HG03175 (cell line): Measurements from ENCODE around the gene PALM2AKAP2.

ENCODE experiments used
- ATAC-seq: cut with Tn5 transposase; IDR thresholded peaks from one replicate; pipeline ENCODE4 v1.9.1; 2021; ENCODE audit warnings: mild to moderate bottlenecking, moderate library complexity; ENCODE audit not compliant: unreplicated experiment

Gene PALM2AKAP2

DNA sequence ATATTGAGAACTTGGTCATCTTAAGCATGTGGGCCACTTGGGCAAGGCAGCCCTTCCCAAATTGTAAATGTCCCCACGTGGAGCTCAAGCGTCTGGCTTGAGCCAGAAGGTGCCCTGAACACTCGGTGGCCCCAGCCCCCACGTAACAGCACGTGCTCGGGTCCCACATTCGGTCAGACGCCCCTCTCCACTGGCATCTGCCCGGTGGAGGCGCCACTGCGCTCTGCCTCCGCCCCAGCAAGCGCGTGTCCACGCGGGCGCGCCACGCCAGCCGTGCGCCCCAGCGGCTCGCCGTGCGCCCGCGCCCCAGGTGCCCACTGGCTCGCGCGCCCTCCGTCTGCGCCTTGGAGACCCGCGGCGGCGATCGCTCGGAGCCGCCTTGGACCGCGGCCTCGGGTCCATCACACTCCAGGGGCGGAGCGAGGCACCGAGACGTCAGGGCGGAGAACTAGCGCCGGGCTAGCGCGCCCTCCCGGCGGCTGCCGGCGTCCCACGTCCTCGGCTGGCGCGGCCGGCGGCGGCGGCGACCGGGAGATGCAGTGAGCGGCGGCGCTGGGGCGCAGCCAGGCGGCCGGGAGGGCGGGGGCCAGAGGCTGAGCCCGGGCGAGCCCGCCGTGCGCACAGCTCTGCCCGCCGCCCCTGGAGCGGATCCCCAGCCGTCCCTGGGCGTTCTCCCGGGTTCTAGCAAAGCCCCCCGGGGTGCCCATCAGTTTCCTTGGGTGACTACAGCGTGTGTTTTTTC, at the start of gene PALM2AKAP2:
PALM2AKAP2 (plus strand) TSS at position 488 of the 742 bp plus-strand sequence. CDS start 291 bp downstream, outside the sequence.
- ATAC-seq = no peak

DNA sequence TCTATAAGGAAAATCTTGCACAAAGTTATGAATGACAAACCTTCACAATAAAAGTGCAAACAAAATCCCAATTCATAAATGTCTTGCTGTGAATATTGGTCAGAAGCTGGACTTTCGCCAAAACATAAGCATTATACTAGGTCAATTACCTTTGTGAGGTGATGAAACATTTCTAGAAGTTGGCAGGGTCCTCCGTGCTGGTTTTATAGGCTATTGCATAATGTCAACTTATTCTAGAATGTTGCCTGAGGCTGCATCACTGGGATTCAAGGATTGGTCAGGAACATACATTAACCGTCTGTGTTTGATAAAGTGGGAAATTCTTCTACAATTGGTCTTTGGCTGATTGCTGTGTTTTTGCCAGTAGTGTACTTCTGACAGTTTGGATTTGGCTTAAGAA, 49.8 kb upstream of the PALM2AKAP2 start:
- ATAC-seq = no peak

DNA sequence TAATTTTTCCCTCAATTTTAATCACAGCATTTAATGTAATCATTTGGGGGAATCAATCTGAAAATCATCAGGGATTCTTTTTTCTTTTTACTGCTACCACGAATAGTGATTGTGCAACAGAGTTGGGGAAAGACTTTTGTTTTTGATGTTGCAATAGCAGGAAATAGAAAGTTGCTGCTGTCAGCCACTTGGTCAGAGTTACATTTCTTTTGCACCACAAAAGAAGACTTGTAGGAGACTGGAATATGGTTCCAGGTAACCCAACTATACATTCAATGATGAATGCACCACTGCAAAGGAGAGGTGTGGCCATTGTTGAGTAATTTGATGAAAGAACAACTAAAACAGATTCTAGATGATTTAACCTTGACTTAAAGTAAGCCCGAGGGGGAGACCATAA, 46.3 kb upstream of the PALM2AKAP2 start:
- no peak for ATAC-seq

DNA sequence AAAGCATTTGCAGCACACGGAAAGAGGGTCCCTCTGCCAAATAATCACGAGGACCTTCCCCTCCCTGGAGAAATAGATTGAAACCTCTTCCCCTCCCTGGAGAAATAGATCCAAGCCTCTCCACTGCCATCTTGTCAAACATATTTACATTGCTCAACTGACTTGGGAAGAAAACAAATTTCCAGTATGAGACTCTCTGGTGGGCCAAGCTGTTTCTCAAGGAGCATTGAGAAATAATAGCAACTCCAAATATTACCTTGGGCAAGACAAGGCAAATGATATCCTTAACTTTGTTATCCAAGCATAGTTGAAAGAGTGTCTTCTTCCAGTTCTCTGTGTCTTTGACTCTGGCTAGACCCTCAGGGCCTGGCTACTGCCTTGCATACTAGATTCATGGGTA, 45.2 kb upstream of the PALM2AKAP2 start:
- ATAC-seq = no peak

DNA sequence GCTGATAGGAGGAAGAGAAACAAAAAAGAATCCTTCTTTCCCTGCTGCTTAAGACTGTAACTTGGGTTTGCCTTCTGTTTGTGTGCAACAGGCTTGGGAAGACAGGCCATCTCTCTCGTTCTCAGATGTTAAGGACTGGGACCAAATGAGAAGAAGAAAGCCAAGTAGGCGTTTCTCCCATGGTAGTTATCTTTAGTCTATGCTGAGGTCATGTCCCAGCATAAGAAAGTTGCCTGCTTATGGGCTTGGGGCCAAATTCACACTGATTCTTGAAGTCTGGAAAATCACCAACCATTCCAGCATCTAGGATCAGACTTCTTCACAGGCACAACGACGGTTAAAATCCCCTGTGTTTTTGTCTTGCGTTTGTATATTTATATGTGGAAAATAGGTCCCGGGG, 44.2 kb upstream of the PALM2AKAP2 start:
- no peak for ATAC-seq

DNA sequence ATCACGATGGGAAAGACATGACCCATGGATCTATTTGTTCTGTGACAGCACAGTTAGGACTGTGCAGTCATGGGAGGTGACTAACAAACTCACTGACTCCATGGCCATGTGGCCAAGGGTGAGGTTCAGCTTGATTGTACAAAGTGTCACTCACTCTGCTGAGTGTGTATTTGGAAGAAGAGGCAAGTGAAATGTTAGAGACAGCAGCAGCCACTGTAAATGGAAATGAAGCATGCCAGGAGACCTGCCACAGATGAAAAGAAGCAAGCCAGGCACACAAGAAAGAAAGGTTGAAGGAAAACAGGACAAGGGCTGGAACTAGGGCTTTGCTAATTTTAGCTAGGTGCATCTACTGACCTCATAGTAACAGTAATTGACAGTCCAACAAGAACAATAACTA, 42.7 kb upstream of the PALM2AKAP2 start:
- ATAC-seq = no peak

DNA sequence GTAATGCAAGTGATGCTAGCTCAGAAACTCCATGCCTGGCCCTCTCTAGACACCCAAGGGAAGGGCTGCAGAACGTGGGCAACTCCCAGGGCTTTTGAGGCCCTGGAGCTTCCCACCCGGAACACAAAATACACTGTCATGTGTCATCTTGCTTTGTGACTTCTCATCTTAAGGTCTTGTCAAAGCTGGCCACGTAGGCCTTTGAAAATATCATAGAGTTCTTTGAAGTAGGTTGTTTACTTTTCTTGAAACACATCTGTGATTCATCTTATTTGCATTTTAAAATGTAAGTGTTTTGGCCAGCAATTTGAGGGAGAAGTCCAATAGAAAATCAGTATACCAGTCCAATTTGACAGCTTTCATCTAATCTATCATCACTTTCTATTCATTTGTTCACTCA, 40.2 kb upstream of the PALM2AKAP2 start:
- ATAC-seq = no peak

DNA sequence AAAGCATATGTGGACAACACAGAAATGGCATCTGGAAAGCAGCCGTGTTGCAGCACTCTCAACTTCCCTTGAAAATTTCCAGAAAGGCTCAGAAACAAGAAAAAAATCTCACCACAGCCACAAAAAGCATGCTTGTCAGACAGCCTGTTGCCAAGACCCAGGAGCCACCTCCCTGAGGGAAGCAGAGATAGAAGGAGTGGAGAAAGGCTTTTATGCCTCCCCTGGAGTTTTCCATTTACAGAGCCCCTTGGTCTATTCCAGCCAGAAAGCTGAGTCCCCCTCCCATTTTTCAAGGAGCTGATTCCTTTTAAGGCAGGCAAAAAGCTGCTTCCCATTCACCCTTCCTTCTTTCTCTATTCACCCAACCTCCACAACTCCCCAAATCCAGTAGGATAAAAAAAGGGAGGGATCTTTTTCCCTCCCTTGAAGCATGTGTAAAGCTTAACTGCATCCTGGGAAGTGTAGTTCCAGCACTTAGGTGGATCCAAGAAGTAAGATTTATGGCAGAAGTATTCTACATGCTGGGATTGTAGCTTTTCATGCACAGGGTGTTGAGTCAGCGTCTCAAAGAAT, 37.1 kb upstream of the PALM2AKAP2 start:
- no peak for ATAC-seq

DNA sequence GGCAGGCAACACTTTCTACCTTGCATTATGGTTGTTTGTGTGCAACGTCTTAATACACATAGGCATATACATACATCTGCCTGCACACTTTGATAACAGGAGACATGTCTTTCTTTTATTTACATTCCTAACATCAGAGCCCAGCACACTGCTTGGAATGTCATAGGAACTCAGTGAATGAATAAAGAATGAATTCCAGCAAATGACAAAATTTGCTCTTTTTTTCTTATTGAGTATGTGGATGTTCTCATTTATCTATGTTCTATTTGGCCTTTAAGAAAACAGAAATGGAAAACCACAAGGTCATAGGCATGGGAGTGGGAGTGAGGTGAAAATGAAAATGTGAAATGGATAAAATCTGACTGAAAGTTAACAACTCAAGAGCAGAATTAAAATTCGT, 36.3 kb upstream of the PALM2AKAP2 start:
- ATAC-seq = no peak

DNA sequence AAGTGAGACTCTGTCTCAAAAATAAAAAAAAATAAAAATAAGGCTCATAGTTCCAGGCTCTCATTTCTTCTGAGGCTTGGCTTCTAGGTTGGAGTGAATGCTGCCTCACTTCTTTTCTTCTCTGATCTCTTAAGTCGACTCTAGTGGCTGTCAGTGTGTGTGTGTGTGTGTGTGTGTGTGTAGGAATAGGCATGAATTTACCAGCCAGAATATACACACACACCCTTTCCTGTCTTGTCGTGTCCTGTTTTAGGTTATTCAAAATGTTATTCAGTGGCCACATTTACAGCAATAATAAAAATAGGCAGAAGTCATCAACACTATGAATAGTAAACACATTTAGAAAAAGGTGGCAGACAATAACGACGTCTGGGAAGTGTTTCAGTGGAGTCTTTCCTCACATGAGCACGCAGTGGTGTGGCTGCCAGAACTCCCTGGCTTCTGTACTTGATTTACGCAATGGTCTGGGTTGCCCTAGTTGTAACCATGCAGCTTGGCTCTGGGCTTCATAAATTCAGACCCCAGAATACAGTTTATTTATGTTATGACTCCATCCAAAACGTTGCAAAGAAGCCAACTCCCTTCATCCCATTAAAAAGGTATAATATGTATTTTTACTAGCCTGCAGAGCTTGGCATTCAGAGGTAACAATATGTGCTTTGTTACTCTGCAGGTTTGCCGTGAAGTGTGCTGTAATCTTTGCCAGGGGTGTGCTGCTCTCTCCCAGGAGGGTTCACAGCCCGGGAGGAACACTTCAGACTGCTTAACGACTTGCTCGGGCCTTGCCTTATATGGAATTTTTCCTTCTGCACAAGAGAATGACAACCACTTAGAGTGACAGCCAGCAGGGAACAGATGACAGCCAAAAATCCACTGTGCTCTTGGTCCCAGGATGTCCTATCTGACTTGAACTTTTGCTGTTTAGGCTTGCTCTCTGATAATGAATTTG, 34.4 kb upstream of the PALM2AKAP2 start:
- ATAC-seq = no peak

DNA sequence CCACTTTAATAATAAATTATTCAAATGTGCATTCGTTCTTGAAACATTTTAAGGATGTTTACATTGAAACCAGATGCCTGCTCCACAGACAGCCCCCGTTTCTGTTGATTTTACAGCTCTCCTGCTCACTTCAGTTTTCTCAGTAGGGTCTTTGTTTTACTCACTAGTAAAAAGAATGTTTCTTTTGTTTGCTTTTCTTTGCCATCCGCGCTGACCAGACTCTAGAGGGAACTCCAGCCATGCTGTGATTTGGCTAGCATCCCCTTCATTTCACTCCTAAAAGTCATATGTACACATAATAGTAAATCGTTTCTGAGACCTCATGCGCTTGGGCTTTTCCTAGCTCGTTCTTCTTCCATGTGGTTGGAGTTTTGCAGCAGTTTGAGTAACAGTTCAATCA, 28.7 kb upstream of the PALM2AKAP2 start:
- ATAC-seq = no peak

DNA sequence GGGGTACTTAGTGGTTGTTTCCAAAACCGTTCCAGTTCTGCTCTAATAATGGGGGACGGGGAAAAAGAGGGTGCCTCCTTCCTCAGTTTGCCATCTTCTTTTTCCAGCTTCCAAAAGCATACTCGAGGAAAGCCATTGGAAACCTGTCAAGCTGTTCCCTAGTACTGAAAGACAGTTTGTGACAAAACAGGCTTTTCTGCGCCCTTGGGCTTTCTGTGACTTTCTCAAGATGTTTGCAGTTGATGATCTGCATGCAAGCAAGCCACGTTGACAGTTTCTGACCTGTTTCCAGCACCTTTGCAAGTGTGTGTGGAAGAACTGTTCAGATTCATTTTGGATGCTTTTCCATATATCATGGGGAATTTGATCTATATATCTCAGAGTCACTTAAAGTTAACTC, 26.7 kb upstream of the PALM2AKAP2 start:
- ATAC-seq = no peak

DNA sequence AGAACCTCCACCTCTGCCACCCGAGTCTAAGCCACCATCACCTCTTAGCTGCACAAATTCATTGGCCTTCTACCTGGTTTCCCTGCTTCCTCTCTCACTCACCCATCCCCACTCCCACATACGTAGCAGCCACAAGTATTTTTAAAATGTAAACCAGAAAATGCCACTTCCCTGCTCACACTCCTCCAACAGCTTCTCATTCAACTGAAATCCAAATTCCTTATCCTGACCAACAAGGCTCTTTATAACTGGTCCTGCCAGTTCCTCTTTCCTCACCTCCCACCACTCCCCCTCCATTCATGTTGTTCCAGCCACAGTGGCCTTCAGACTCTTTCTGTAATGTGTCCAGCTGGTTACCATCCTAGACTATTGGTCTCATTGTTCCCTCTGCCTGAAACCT, 25.0 kb upstream of the PALM2AKAP2 start:
- ATAC-seq = no peak

DNA sequence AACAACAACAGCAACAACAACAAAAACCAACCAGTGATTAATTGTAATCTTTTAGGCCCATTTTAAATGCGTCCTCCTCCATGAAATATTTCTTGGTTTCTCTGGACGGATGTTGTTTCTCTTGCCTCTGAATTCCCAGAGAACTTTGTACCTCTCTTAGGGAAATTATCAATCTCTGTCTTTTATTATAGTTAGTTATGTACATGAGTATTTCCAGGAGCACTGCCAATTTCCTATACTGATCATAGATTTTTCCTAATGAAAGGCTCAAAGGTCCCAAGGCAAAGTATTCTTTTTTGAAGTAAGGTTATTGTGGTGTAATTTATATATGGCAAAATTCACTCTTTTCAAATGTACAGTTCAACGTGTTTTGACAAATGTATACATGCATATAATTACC, 20.4 kb upstream of the PALM2AKAP2 start:
- no peak for ATAC-seq

DNA sequence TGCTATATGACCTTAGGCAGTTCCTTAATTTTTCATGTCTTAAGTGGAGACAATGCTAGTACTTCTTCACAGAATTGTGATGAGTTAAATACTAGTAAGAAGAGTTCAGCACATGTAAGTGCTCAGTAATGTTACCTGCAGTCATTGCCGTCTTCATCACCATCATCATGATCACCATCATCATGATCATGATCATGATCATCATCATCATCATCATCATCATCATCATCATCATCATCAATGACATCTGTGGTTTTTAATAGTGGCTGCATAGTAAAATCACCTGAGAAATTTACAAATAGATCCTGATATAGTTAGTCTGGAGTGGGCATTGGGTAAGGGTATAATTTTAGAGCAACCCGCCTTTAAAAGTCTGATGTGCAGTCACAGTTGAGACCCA, 14.7 kb upstream of the PALM2AKAP2 start:
- no peak for ATAC-seq

DNA sequence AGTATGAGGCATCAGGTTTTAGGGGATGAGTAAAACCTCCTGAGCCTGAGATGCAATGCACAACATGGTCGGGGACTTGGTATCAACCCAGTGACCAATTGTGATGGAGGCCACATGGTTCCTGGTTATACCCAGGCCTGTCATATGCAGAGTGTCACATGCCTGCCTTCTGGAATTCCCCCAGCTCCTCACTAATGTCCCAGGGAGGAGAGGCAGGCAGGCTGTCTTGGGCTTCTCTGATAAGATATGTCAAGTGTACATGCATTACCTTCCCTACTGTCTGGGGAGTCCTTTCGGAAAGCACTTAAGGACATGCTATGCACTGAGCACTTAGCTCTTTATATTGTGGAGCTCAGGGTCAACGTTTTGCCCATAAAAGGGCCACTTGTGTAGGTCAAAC, 14.2 kb upstream of the PALM2AKAP2 start:
- ATAC-seq = no peak

DNA sequence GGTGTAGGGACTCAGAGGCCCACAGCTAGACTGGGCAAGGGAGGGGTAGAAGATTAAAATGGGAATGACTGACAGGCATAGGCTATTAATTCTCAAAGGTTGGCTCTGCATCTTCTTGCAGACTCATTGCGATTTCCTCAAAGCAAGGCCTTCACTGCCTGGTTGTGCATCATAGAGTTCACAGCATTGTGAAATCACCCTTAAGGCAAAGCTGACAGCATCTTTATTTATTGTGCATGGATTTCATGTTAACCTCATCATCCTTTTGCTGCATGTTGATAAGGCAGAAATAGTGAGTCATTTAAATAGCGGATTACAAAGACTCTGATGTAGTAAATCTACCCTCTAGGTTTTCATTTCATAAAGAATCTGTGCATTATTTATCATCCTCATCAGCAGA, 13.6 kb upstream of the PALM2AKAP2 start:
- ATAC-seq = no peak

DNA sequence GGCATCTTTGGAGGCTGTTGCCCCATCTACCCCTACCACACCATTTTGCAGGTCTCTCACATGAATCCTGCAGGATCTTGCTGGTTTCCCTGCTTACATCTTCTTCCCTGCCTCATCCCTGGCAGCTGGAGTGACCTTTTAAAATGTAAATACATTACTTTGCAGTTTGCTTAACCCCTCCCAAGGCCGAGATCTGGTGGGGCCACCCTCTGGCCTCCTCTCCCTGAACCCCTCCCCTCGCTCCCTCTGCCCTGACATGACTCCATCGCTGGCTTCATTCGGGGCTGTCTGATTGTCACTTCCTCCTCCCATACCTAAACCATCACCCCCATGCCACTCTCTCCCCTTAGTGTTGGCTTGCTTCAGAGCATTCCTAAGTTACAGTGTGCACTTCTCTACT, 12.6 kb upstream of the PALM2AKAP2 start:
- no peak for ATAC-seq

DNA sequence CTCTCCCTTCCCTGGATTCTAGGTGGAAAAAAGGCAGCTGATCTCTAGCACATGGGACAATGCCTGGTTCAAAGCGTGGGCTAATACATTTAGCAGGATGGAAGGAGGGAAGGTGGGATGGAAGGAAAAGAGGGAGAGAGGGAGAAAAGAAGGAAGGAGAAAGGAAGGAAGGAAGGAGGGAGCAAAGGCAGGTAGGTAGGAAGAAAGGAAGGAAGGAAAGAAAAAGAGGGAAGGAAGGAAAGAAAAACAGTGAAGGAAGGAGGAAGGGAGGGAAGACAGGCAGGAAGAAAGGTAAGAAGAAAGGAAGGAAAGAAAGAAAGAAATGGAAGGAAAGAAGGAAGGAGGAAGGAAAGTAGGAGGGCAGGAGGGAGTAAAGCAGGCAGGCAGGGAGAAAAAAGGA, 12.2 kb upstream of the PALM2AKAP2 start:
- no peak for ATAC-seq

DNA sequence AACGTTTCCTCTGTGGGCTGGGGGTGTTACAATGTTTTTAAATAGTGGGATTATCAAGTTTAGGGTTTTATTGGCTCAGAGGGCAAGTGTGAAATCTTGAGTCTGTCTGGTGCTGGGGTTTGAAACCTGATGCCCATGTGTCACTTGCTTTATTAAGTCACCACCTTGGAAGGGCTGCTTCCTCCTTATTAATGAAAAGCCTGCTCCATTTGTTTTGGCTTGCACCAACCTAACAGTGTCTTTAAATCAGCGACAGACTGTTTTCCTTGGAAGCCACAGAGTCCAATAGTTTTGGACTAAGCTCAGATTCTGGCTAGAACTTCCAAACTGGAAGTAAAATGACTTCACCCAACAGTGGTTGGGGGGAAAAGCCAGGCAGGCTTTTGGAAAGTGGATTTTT, 10.7 kb upstream of the PALM2AKAP2 start:
- ATAC-seq = no peak

DNA sequence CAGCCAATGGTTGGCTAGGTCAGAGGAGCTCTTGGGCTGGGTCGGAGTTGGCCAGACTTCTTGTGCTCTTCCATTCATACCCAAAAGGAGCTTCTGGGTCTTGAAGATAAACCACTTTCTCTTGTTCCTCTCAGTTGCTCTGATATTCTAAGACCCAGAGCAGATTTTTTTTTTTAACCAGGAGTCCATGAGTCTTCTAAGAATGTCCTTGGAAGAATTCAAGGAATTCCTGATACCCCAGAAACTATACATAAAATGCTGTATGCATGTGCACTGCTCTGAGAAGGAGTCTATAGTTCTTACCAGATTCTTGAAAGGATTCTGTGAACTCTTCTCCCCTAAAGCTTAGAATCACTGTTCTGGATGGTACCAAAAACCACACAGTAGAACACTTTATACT, 9.9 kb upstream of the PALM2AKAP2 start:
- no peak for ATAC-seq

DNA sequence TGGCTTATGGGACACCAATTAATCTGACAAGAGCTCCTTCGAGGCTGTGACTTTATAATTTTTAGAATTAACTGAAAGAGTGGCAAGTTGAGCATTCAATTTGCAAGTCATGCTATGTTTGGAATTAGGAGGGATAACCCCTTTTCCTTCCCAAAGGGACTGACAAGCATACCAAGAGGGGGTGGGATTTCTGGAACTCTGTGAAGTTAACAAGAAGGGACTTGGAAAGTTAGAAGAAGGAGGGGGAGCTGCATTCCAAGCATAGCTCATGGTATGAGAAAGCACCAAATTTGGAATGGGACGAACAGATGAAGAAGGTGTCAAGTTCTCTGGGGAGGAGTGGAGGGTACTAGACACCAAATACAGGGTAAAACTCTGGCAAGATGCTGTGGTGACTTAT, 8.9 kb upstream of the PALM2AKAP2 start:
- no peak for ATAC-seq
